ENCODE results near the gene CYTH1. TPM values are rescaled to one million over a fixed set of nuclear protein-coding genes. Genes with fewer than 3 reads are reported as not detected.
A peak's percentile ranks its signal among the peaks of the same experiment; 100 is the strongest.

CYTH1 gene
- total and polyA plus RNA-seq, 5 donors from 2014 or later = 202 to 487 (median 206) TPM

DNA sequence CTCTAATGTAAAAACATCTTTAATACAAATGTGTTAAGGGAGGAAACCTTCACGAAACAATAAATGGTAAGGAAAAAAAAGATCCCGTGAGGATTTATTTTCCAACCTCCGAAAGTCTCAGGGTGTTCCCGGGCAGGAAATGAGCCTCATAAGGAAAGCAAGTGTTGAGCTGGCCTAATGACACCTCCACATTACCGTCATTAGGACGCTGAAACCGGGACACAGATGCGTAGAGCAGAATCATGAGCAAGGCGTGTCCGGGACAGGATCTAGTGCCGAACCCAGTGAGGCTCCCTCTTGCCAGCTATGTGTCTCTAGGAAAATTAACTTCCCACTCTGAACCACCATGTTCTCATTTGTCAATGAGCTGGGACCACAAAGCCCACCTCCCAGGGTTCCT is 22.7 kb upstream of the CYTH1 start:
- H3K36me3 ChIP-seq (ENCODE audit: control insufficient read depth, insufficient read depth, low read length) = peaks cover 75% of the 10 kb centered on the region
- H3K36me3 Mint-ChIP-seq = peaks cover 30% of the 10 kb centered on the region
- H3K4me1 ChIP-seq (ENCODE audit: control insufficient read depth, insufficient read depth, low read length, poor library complexity, severe bottlenecking) = peaks cover 28% of the 10 kb centered on the region
- H3K4me1 Mint-ChIP-seq = peaks cover 4 to 54% (median 18%) of the 10 kb centered on the region in 4 donors
- H3K27me3 ChIP-seq (ENCODE audit: control insufficient read depth, insufficient read depth, low read length) = no peaks in the 10 kb centered on the region
- H3K27me3 Mint-ChIP-seq = no peaks in the 10 kb centered on the region
- no peaks in the 10 kb centered on the region for H3K9me3 ChIP-seq (ENCODE audit: control insufficient read depth in 2 of 2, low read length in 2 of 2)
- no peaks in the 10 kb centered on the region for H3K9me3 Mint-ChIP-seq
- ATAC-seq (ENCODE audit: low read depth in 2 of 2) (no peak), DNase-seq (no peak)
- peak overlapping the region; percentile 43 for H3K27ac ChIP-seq (ENCODE audit: insufficient read depth, low read length, poor library complexity, severe bottlenecking)
- H3K4me3 Mint-ChIP-seq = peak overlapping the region in 3 of 4 donors; percentile 76 to 89 (median 82)
- H3K4me3 ChIP-seq (ENCODE audit: low read depth, low read length) = peak overlapping the region; percentile 16
- peak overlapping the region in 2 of 3 donors; percentile 80 to 90 for H3K27ac Mint-ChIP-seq

- Histone ChIP-seq H3K27me3 (ENCODE audit: control insufficient read depth, insufficient read depth, low read length) (no peaks in the 10 kb centered on the region), H3K9me3 (ENCODE audit: control insufficient read depth in 2 of 2, low read length in 2 of 2) (no peaks in the 10 kb centered on the region), H3K4me1 (ENCODE audit: control insufficient read depth, insufficient read depth, low read length, poor library complexity, severe bottlenecking) (peaks cover 36% of the 10 kb centered on the region), H3K36me3 (ENCODE audit: control insufficient read depth, insufficient read depth, low read length) (peaks cover 74% of the 10 kb centered on the region), H3K4me3 (ENCODE audit: low read depth, low read length) (no peak overlapping the region), H3K27ac (ENCODE audit: insufficient read depth, low read length, poor library complexity, severe bottlenecking) (no peak overlapping the region)
- peak overlapping the region; percentile 52 to 83 (median 76) for H3K4me3 Mint-ChIP-seq
- H3K27ac Mint-ChIP-seq = peak overlapping the region in 2 of 3 donors; percentile 92
- ATAC-seq (ENCODE audit: low read depth in 2 of 2) = no peak
- no peak for DNase-seq
- peaks cover 41% of the 10 kb centered on the region for H3K36me3 Mint-ChIP-seq
- no peaks in the 10 kb centered on the region for H3K27me3 Mint-ChIP-seq
- peaks cover 11 to 68% (median 29%) of the 10 kb centered on the region in 4 donors for H3K4me1 Mint-ChIP-seq
- H3K9me3 Mint-ChIP-seq = no peaks in the 10 kb centered on the region
These were observed 21.2 kb upstream of the CYTH1 start for GRCh38 chr17:78803186-78803845.

- no peak overlapping the region for H3K4me3 ChIP-seq (ENCODE audit: low read depth, low read length)
- Mint-ChIP-seq H3K4me3 (peak overlapping the region in 1 of 4 donors; percentile 83), H3K27me3 (no peaks in the 10 kb centered on the region), H3K27ac (peak overlapping the region in 2 of 3 donors; percentile 92), H3K36me3 (peaks cover 47% of the 10 kb centered on the region), H3K4me1 (peaks cover 11 to 73% (median 31%) of the 10 kb centered on the region in 4 donors), H3K9me3 (no peaks in the 10 kb centered on the region)
- H3K27me3 ChIP-seq (ENCODE audit: control insufficient read depth, insufficient read depth, low read length) = no peaks in the 10 kb centered on the region
- peaks cover 75% of the 10 kb centered on the region for H3K36me3 ChIP-seq (ENCODE audit: control insufficient read depth, insufficient read depth, low read length)
- no peak overlapping the region for H3K27ac ChIP-seq (ENCODE audit: insufficient read depth, low read length, poor library complexity, severe bottlenecking)
- ATAC-seq (ENCODE audit: low read depth in 2 of 2) = no peak
- no peaks in the 10 kb centered on the region for H3K9me3 ChIP-seq (ENCODE audit: control insufficient read depth in 2 of 2, low read length in 2 of 2)
- DNase-seq = no peak
- H3K4me1 ChIP-seq (ENCODE audit: control insufficient read depth, insufficient read depth, low read length, poor library complexity, severe bottlenecking) = peaks cover 36% of the 10 kb centered on the region
These were observed 20.4 kb upstream of the CYTH1 start for GRCh38 chr17:78802459-78802858.

- H3K9me3 ChIP-seq (ENCODE audit: control insufficient read depth in 2 of 2, low read length in 2 of 2) = no peaks in the 10 kb centered on the region
- peaks cover 75% of the 10 kb centered on the region for H3K36me3 ChIP-seq (ENCODE audit: control insufficient read depth, insufficient read depth, low read length)
- peaks cover 36% of the 10 kb centered on the region for H3K4me1 ChIP-seq (ENCODE audit: control insufficient read depth, insufficient read depth, low read length, poor library complexity, severe bottlenecking)
- ATAC-seq (ENCODE audit: low read depth in 2 of 2) (no peak), DNase-seq (no peak)
- H3K4me3 ChIP-seq (ENCODE audit: low read depth, low read length) = no peak overlapping the region
- no peaks in the 10 kb centered on the region for H3K27me3 Mint-ChIP-seq
- no peak overlapping the region for H3K27ac ChIP-seq (ENCODE audit: insufficient read depth, low read length, poor library complexity, severe bottlenecking)
- H3K9me3 Mint-ChIP-seq = no peaks in the 10 kb centered on the region
- peaks cover 47% of the 10 kb centered on the region for H3K36me3 Mint-ChIP-seq
- peak overlapping the region in 1 of 3 donors; percentile 92 for H3K27ac Mint-ChIP-seq
- peak overlapping the region in 1 of 4 donors; percentile 83 for H3K4me3 Mint-ChIP-seq
- H3K27me3 ChIP-seq (ENCODE audit: control insufficient read depth, insufficient read depth, low read length) = no peaks in the 10 kb centered on the region
- H3K4me1 Mint-ChIP-seq = peaks cover 11 to 72% (median 31%) of the 10 kb centered on the region in 4 donors
These were observed 19.9 kb upstream of the CYTH1 start for GRCh38 chr17:78802008-78802407.

GRCh38 chr17:78800132-78800931 is 18.3 kb upstream of the CYTH1 start:
- Mint-ChIP-seq H3K4me3 (peak overlapping the region in 2 of 4 donors; percentile 15 to 22), H3K4me1 (peaks cover 11 to 60% (median 24%) of the 10 kb centered on the region in 4 donors), H3K9me3 (no peaks in the 10 kb centered on the region), H3K27ac (peak overlapping the region; percentile 5 to 97 (median 82)), H3K27me3 (no peaks in the 10 kb centered on the region), H3K36me3 (peaks cover 45% of the 10 kb centered on the region)
- H3K36me3 ChIP-seq (ENCODE audit: control insufficient read depth, insufficient read depth, low read length) = peaks cover 75% of the 10 kb centered on the region
- H3K9me3 ChIP-seq (ENCODE audit: control insufficient read depth in 2 of 2, low read length in 2 of 2) = no peaks in the 10 kb centered on the region
- DNase-seq (no peak), ATAC-seq (ENCODE audit: low read depth in 2 of 2) (no peak)
- H3K27ac ChIP-seq (ENCODE audit: insufficient read depth, low read length, poor library complexity, severe bottlenecking) = no peak overlapping the region
- H3K27me3 ChIP-seq (ENCODE audit: control insufficient read depth, insufficient read depth, low read length) = no peaks in the 10 kb centered on the region
- no peak overlapping the region for H3K4me3 ChIP-seq (ENCODE audit: low read depth, low read length)
- peaks cover 25% of the 10 kb centered on the region for H3K4me1 ChIP-seq (ENCODE audit: control insufficient read depth, insufficient read depth, low read length, poor library complexity, severe bottlenecking)

DNA sequence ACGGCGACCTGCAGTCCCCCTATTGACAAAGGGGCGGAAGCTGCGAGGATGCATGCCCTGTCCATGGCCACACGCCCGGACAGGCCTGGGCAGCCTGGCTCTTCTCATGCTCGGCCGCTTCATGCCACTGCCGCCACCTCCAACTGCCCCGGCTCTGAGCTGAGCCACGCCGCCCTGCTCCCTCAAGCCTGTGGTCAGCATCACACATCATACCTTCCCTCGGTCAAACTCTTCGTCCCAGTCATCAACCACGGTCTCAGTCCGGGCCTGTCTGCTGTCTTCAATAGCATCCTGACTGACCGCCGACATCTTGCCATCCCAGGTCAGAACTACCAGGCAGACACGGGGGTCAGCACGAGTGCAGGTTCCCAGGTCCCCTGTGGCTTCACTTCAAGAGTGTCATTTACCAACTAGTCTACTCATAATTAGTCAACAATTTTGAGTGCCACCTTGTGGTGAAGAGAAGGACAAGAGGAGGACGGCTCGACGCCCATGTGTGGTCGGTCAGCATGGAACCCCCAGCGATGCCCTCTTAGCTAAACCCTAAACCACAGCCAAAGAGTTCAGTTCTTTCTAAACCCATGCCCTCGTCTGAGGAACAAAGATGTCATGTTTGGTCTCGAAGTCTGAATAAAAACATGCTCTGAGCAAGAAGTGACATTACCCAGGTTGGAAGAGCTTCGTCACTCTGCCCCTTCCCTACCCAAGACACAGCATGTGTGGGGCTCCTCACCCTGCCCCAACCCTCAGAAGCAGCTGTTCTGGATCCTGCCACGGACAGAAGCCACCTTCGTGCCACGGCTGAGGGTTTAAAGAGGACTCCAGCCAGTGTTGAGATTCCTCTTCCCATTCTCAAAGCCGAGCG is 16.9 kb upstream of the CYTH1 start:
- Mint-ChIP-seq H3K4me3 (peak overlapping the region in 2 of 4 donors; percentile 22 to 69), H3K27me3 (no peaks in the 10 kb centered on the region), H3K36me3 (peaks cover 56% of the 10 kb centered on the region), H3K9me3 (no peaks in the 10 kb centered on the region), H3K27ac (peak overlapping the region; percentile 79 to 97 (median 82)), H3K4me1 (peaks cover 11 to 57% (median 21%) of the 10 kb centered on the region in 4 donors)
- no peak overlapping the region for H3K27ac ChIP-seq (ENCODE audit: insufficient read depth, low read length, poor library complexity, severe bottlenecking)
- H3K4me3 ChIP-seq (ENCODE audit: low read depth, low read length) = no peak overlapping the region
- H3K4me1 ChIP-seq (ENCODE audit: control insufficient read depth, insufficient read depth, low read length, poor library complexity, severe bottlenecking) = peaks cover 15% of the 10 kb centered on the region
- H3K9me3 ChIP-seq (ENCODE audit: control insufficient read depth in 2 of 2, low read length in 2 of 2) = no peaks in the 10 kb centered on the region
- peak; percentile 59 to 62 for ATAC-seq (ENCODE audit: low read depth in 2 of 2)
- peak in 2 of 3 donors; percentile 60 to 61 for DNase-seq
- no peaks in the 10 kb centered on the region for H3K27me3 ChIP-seq (ENCODE audit: control insufficient read depth, insufficient read depth, low read length)
- H3K36me3 ChIP-seq (ENCODE audit: control insufficient read depth, insufficient read depth, low read length) = peaks cover 77% of the 10 kb centered on the region
